Neuronal stem cell (in vitro differentiated cells): ENCODE measurements around the gene TXLNB.

Experiments
- DNase-seq: peaks from one replicate; pipeline ENCODE4 v3.0.0-alpha.2; 2013; ENCODE audit warnings: low spot score
- H2AFZ ChIP-seq: one replicate; pipeline ENCODE4 v1.6.1; 2013; ENCODE audit warnings: mild to moderate bottlenecking, low read length, inconsistent platforms
- H2AK5ac ChIP-seq: 2 replicates; pipeline ENCODE4 v1.6.1; 2013; ENCODE audit warnings: low read depth, mild to moderate bottlenecking, inconsistent platforms, low read length, moderate library complexity, mixed read lengths
- H2BK120ac ChIP-seq: 2 replicates; pipeline ENCODE4 v1.6.1; 2013; ENCODE audit warnings: low read depth, mild to moderate bottlenecking, inconsistent platforms, low read length, moderate library complexity, mixed read lengths
- H2BK12ac ChIP-seq: one replicate; pipeline ENCODE4 v1.6.1; 2013; ENCODE audit warnings: low read length, inconsistent platforms
- H2BK15ac ChIP-seq: 2 replicates; pipeline ENCODE4 v1.6.1; 2013; ENCODE audit warnings: mild to moderate bottlenecking, low read length, inconsistent platforms, mixed read lengths
- H2BK5ac ChIP-seq: one replicate; pipeline ENCODE4 v1.6.1; 2013; ENCODE audit warnings: inconsistent platforms, mild to moderate bottlenecking, low read length, moderate library complexity
- H3K14ac ChIP-seq: one replicate; pipeline ENCODE4 v1.6.1; 2013; ENCODE audit warnings: low read length, inconsistent platforms
- H3K18ac ChIP-seq: 2 replicates; pipeline ENCODE4 v1.6.1; 2013; ENCODE audit warnings: low read length, inconsistent platforms
- H3K23ac ChIP-seq: 2 replicates; pipeline ENCODE4 v1.6.1; 2013; ENCODE audit warnings: low read depth, mild to moderate bottlenecking, mixed read lengths, low read length, inconsistent platforms; ENCODE audit not compliant: poor library complexity
- H3K27ac ChIP-seq: replicated peaks from 3 replicates; pipeline ENCODE4 v1.5.1; 2013; ENCODE audit warnings: low read length, inconsistent platforms
- H3K27me3 ChIP-seq, 3 experiments: 2 replicates each; pipeline ENCODE4 v1.6.1; 2013; ENCODE audit warnings: low read length in 3 of 3, mild to moderate bottlenecking in 2 of 3, inconsistent platforms in 1 of 3, low read depth in 1 of 3, mixed read lengths in 1 of 3, moderate library complexity in 1 of 3; ENCODE audit not compliant: control insufficient read depth in 3 of 3, insufficient read depth in 3 of 3
- H3K36me3 ChIP-seq, 2 donors: replicated peaks in 1 of 2; 2 replicates each; pipeline ENCODE4 v1.6.1; 2013; ENCODE audit warnings: low read length in 2 of 2; ENCODE audit not compliant: control insufficient read depth in 2 of 2, insufficient read depth in 2 of 2
- H3K4ac ChIP-seq: 2 replicates; pipeline ENCODE4 v1.6.1; 2013; ENCODE audit warnings: inconsistent platforms, mild to moderate bottlenecking, low read length, moderate library complexity
- H3K4me1 ChIP-seq, 2 donors: 1 replicate in 1 of 2; 2 replicates in 1 of 2; pipeline ENCODE4 v1.6.1; 2013; ENCODE audit warnings: low read length in 2 of 2, low read depth in 1 of 2; ENCODE audit not compliant: control insufficient read depth in 2 of 2, insufficient read depth in 1 of 2
- H3K4me2 ChIP-seq: one replicate; pipeline ENCODE4 v1.6.1; 2013; ENCODE audit warnings: mild to moderate bottlenecking, low read length, inconsistent platforms; ENCODE audit not compliant: insufficient read depth, poor library complexity, severe bottlenecking
- H3K4me3 ChIP-seq, 2 donors: 2 replicates each; pipeline ENCODE4 v1.5.1; 2013; ENCODE audit warnings: low read length in 2 of 2, mild to moderate bottlenecking in 2 of 2, inconsistent platforms in 1 of 2, moderate library complexity in 1 of 2
- H3K79me1 ChIP-seq: one replicate; pipeline ENCODE4 v1.6.1; 2013; ENCODE audit warnings: low read depth, mild to moderate bottlenecking, inconsistent platforms, low read length, moderate library complexity
- H3K9ac ChIP-seq: one replicate; pipeline ENCODE4 v1.6.1; 2013; ENCODE audit warnings: mild to moderate bottlenecking, low read depth, low read length, inconsistent platforms; ENCODE audit not compliant: poor library complexity
- H3K9me3 ChIP-seq, 2 donors: replicated peaks in 1 of 2; 2 replicates each; pipeline versions ENCODE3 to v1.6.1; 2013; ENCODE audit warnings: low read length in 2 of 2, mild to moderate bottlenecking in 2 of 2, inconsistent platforms in 1 of 2, low read depth in 1 of 2, mixed read lengths in 1 of 2, moderate library complexity in 1 of 2; ENCODE audit not compliant: control insufficient read depth in 2 of 2, insufficient read depth in 1 of 2
- H4K8ac ChIP-seq: one replicate; pipeline ENCODE4 v1.6.1; 2013; ENCODE audit warnings: low read depth, mild to moderate bottlenecking, inconsistent platforms, low read length, moderate library complexity
- H4K91ac ChIP-seq: one replicate; pipeline ENCODE4 v1.6.1; 2013; ENCODE audit warnings: low read length, low read depth, mild to moderate bottlenecking, inconsistent platforms; ENCODE audit not compliant: poor library complexity
- WGBS, 2 donors: extraction: QIAGEN DNeasy Blood & Tissue Kit; methylation state at CpG; one replicate each; pipeline ENCODE4 v1.1.7; 2013; ENCODE audit warnings: missing lambda C conversion rate in 2 of 2, mixed read lengths in 1 of 2; ENCODE audit not compliant: insufficient read length in 2 of 2, insufficient replicate concordance in 1 of 2; ENCODE audit errors: extremely low coverage in 2 of 2; 5-methylcytosine and 5-hydroxymethylcytosine counted together

The TXLNB gene

DNA sequence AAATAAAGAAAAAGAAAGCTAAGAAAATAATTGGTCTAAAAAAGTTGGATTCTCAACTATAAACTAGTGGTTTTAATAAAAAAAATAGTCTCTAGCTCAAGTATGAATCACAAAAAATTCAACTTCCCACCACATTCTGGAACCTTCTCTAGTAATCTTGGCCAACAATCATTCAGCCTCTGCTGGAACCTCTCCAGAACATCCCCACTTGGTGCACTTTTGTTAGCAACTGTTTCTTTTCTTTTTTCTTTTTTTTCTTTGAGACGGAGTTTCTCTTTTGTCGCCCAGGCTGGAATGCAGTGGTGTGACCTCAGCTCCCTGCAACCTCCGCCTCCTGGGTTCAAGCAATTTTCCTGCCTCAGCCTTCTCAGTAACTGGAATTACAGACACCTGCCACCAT is 35.7 kb downstream of the TXLNB start:
- Histone ChIP-seq H3K36me3 (no peaks in the 10 kb centered on the region), H2BK120ac (no peak overlapping the region), H2BK15ac (no peak overlapping the region), H3K18ac (no peak overlapping the region), H3K4me2 (no peak overlapping the region), H3K4me1 (no peaks in the 10 kb centered on the region), H2BK12ac (no peak overlapping the region), H2AK5ac (no peak overlapping the region), H3K4me3 (no peak overlapping the region), H3K14ac (no peak overlapping the region), H3K9me3 (no peaks in the 10 kb centered on the region), H3K27me3 (no peaks in the 10 kb centered on the region), H4K91ac (no peak overlapping the region), H2AFZ (no peak overlapping the region), H3K9ac (no peak overlapping the region), H3K79me1 (no peaks in the 10 kb centered on the region), H3K4ac (no peak overlapping the region), H4K8ac (no peak overlapping the region), H3K27ac (no peak overlapping the region), H3K23ac (no peak overlapping the region), H2BK5ac (no peak overlapping the region)
- DNase-seq: no peak
- WGBS, 2 donors: no CpG with 5 or more reads among the region's 3 CpGs

DNA sequence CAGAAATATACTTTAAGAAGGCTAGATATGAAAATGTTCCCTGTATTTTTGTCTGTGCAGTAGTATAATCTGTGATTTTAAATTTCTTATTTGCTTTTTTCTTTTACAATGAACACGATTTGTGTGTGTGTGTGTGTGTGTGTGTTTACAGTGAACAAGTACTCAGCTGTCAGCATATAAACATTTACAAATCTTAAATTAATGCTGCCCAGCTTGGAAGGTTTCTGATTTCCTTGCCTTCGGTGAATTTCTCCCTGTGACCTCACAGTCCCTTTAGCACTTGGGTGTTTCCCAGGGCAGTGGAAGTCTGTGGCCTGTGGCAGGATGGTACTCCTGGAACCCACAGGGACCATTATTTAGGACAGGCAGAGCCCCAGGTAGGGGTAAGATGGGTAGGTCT is 37.6 kb downstream of the TXLNB start:
- Histone ChIP-seq H2BK120ac (no peak overlapping the region), H2AFZ (no peak overlapping the region), H3K27me3 (no peaks in the 10 kb centered on the region), H4K91ac (no peak overlapping the region), H3K36me3 (no peaks in the 10 kb centered on the region), H2BK12ac (no peak overlapping the region), H3K4me2 (no peak overlapping the region), H3K4me1 (no peaks in the 10 kb centered on the region), H2AK5ac (no peak overlapping the region), H2BK5ac (no peak overlapping the region), H3K23ac (no peak overlapping the region), H3K9me3 (no peaks in the 10 kb centered on the region), H3K4me3 (no peak overlapping the region), H3K14ac (no peak overlapping the region), H4K8ac (no peak overlapping the region), H3K18ac (peak overlapping the region; percentile 55), H3K9ac (no peak overlapping the region), H3K27ac (no peak overlapping the region), H3K4ac (no peak overlapping the region), H3K79me1 (no peaks in the 10 kb centered on the region), H2BK15ac (no peak overlapping the region)
- WGBS, 2 donors: no CpG with 5 or more reads among the region's 2 CpGs
- DNase-seq: no peak

DNA sequence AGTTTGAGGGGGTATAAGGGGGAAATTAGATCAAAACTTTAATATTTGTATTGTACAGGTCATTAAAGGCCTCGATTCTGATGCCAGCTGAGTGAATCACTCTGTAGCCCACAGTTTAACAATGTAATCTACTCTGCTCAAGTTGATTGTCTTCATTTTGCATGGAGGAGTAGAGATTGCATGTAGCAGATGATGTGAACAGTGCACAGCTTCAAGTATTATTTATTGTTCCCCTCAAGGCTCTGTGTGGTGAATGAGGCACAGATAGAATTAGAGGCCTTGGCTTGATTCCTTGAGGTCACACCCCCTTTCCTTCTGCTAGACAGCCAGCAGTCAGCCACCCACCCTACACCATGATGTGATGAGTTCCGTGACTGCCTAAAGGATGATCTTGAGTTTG is 38.1 kb downstream of the TXLNB start:
- Histone ChIP-seq H2BK12ac (no peak overlapping the region), H2AFZ (no peak overlapping the region), H3K14ac (no peak overlapping the region), H3K4me2 (no peak overlapping the region), H3K27ac (no peak overlapping the region), H2BK5ac (no peak overlapping the region), H2BK120ac (no peak overlapping the region), H3K79me1 (no peaks in the 10 kb centered on the region), H3K4me3 (no peak overlapping the region), H3K4me1 (no peaks in the 10 kb centered on the region), H4K91ac (no peak overlapping the region), H3K9ac (no peak overlapping the region), H4K8ac (no peak overlapping the region), H3K18ac (no peak overlapping the region), H3K9me3 (no peaks in the 10 kb centered on the region), H3K4ac (no peak overlapping the region), H2AK5ac (no peak overlapping the region), H3K36me3 (no peaks in the 10 kb centered on the region), H2BK15ac (no peak overlapping the region), H3K23ac (no peak overlapping the region), H3K27me3 (no peaks in the 10 kb centered on the region)
- no CpG with 5 or more reads among the region's 2 CpGs for WGBS, 2 donors
- DNase-seq: no peak

DNA sequence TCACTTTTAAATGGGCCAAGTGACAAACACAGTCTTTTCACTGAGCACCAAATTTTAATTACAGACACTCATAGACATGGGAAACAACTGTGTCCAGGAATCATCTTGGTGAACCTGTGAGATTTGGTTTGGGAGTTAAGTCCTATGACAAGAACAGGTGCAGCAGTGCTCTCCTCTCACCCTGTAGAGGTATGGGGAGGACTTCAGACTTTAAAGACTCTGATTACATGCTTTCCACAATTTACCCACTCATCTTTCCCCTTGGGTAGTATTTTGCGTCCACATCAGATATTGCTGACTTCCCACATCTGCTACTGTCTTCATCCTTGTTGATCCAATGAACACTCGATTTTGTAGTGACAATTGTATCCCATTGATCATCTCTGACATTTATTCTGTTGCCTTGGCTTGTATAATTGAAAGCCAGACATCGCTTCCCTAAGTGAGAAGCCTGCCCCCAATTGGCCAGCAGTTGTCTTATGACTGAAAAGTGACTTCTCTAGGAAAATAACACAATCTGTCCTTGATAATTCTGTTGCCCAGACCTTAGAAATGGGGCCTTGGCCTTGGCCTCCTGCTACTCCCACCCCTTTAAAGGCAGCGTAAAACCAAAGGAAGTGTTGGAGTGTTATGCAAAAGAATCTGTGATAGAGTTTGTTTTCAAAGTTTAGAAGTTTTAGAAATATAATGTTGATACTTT is 40.0 kb downstream of the TXLNB start:
- H3K4me2 ChIP-seq: no peak overlapping the region
- no peak overlapping the region for H3K4me3 ChIP-seq
- no peak overlapping the region for H3K23ac ChIP-seq
- no peak overlapping the region for H3K27ac ChIP-seq
- H3K4me1 ChIP-seq: no peaks in the 10 kb centered on the region
- H3K9me3 ChIP-seq: no peaks in the 10 kb centered on the region
- no peak overlapping the region for H4K8ac ChIP-seq
- no peak overlapping the region for H2BK15ac ChIP-seq
- H3K27me3 ChIP-seq: no peaks in the 10 kb centered on the region
- H2BK5ac ChIP-seq: no peak overlapping the region
- H2AK5ac ChIP-seq: no peak overlapping the region
- H3K4ac ChIP-seq: no peak overlapping the region
- H2AFZ ChIP-seq: no peak overlapping the region
- H3K79me1 ChIP-seq: no peaks in the 10 kb centered on the region
- no peaks in the 10 kb centered on the region for H3K36me3 ChIP-seq
- no peak overlapping the region for H2BK120ac ChIP-seq
- H2BK12ac ChIP-seq: no peak overlapping the region
- H3K9ac ChIP-seq: no peak overlapping the region
- no peak overlapping the region for H3K18ac ChIP-seq
- no peak for DNase-seq
- H4K91ac ChIP-seq: no peak overlapping the region
- no peak overlapping the region for H3K14ac ChIP-seq
- WGBS, 2 donors: no CpG with 5 or more reads among the region's 4 CpGs
